GM12872 (cell line): Measurements from ENCODE around the gene CFLAR.
A peak's percentile ranks its signal among the peaks of the same experiment; 100 is the strongest.

Experiments
- TF ChIP-seq, protein P1 (sequence below): IDR thresholded peaks from 3 replicates; pipeline ENCODE4 v1.5.1; 2011; ENCODE audit warnings: low read depth, mild to moderate bottlenecking, low read length, moderate library complexity; ENCODE audit not compliant: insufficient read depth

Gene CFLAR

DNA sequence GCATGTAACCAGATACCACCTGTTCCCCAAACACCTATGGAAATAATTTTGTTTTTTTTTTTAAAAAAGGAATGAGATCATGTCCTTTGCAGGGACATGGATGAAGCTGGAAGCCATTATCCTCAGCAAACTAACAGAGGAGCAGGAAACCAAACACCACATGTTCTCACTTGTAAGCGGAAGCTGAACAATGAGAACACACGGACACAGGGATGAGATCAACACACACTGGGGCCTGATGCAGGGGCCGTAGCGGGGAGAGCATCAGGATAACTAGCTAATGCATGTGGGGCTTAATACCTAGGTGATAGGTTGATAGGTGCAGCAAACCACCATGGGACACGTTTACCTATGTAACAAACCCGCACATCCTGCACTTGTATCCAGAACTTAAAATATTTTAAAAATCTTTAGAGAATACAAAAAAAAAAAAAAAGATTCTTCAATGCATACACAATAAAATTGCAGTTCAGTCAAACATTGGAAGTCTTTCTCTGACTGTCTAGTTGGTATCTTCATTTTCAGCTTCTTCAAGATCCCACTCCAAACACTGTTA, 55.4 kb downstream of the CFLAR start:
- TF ChIP-seq, protein P1, sequence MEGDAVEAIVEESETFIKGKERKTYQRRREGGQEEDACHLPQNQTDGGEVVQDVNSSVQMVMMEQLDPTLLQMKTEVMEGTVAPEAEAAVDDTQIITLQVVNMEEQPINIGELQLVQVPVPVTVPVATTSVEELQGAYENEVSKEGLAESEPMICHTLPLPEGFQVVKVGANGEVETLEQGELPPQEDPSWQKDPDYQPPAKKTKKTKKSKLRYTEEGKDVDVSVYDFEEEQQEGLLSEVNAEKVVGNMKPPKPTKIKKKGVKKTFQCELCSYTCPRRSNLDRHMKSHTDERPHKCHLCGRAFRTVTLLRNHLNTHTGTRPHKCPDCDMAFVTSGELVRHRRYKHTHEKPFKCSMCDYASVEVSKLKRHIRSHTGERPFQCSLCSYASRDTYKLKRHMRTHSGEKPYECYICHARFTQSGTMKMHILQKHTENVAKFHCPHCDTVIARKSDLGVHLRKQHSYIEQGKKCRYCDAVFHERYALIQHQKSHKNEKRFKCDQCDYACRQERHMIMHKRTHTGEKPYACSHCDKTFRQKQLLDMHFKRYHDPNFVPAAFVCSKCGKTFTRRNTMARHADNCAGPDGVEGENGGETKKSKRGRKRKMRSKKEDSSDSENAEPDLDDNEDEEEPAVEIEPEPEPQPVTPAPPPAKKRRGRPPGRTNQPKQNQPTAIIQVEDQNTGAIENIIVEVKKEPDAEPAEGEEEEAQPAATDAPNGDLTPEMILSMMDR, result no peak

DNA sequence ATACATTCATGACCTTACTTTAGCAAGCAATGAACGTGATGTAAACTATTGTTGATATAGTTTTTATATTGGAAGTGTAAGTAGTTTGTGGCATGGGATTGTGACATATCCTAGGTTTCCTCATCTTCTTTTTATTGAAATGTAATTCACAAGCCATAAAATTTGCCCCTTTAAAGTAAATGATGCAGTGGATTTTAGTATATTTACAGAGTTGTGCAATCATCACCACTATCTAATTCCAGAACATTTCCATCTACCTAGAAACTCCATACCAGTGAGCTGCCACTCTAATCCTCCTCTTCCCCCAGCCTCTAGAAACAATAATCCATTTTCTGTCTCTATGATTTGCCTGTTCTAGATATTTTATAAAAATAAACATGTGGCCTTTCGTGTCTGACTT, 56.3 kb downstream of the CFLAR start:
- TF ChIP-seq, protein P1, result no peak

DNA sequence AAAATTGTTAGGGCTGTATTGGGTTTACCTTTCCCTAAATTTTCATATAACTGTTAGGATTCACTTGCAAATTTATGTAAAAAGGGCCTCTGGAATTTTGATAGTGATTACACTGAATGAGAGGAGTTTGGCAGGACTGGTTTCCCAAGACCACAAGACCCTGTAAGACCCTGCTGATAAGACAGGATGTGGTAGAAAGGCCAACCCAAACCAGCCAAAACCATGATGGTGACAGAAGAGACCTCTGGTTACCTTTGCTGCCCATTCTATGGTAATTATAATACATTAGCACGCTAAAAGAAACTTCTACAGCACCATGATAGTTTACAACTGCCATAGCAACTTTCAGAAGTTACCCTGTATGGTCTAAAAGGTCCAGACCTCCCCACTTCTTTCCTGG, 58.7 kb downstream of the CFLAR start:
- TF ChIP-seq, protein P1, result no peak

DNA sequence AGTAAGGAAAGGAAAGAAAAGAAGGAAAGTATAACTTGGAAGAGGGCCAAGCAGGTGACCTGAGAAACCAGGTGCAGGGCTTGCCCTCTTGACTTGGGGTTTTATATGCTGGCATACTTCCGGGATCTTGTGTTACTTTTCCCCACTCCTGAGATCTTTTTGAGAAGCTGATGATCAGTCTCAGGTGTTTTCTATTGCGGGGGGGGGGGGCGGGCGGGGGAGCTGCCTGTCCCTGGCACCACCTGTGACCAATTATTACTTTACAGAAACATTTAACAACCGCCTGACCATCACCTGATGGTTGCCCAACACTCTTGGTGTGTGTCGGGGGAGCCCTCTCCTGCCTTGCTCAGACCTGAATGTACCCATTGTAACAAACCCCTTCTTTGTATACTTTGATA, 60.1 kb downstream of the CFLAR start:
- TF ChIP-seq, protein P1, result no peak

DNA sequence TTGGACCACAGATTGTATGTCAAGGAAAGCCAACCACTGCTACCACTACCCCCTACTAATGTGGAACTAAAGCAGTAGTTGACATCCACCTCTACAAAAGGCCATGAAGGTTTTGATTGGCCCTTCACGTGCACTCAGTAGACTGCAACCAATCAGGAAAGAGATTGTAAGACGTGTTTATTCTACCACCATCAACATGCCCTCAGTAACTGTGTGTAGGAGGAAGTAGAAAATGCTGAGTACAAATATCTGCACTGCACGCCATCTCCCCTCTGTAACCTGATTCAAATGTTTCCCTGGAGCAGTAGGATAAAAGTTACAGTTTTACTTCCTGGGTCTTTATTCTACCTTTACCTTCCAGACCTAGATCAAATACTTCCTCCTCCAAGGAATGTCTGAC, 64.0 kb downstream of the CFLAR start:
- TF ChIP-seq, protein P1, result no peak

DNA sequence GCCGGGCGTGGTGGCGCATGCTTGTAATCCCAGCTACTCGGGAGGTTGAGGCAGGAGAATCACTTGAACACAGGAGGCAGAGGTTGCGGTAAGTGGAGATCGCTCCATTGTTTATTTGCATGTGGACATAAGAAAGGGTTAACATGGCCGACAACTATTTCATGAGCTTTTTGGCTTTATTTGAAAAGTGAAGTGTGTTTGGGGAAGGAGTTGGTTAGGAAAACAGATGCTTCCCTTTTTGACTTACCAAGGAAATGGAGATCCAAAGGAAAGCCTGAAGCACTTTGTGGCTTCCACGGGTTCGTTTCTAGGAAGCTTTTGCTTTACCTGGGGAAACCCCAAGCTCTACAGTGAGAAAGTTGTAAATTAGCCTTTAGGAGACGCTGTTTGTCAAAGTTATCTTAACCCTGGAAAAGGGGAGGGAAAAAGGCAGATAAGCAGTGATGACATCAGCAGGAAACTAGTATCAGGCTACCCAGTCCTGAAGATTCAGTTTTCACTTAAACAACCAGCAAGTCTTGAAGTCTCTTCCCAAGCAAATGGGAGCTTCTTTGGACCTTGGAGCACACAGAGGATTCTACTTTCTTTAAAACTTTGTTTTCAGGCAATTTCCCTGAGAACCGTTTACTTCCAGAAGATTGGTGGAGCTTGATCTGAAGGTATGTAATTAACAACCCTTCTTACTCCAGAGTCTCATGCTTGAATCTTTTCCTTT, 66.8 kb downstream of the CFLAR start, which contains the start of gene CASP10:
Gene CASP10 (plus strand): TSS at position 492 of the 715 bp plus-strand sequence. CDS start 2,637 bp downstream, outside the sequence.
- TF ChIP-seq, protein P1, result peak; percentile 78

DNA sequence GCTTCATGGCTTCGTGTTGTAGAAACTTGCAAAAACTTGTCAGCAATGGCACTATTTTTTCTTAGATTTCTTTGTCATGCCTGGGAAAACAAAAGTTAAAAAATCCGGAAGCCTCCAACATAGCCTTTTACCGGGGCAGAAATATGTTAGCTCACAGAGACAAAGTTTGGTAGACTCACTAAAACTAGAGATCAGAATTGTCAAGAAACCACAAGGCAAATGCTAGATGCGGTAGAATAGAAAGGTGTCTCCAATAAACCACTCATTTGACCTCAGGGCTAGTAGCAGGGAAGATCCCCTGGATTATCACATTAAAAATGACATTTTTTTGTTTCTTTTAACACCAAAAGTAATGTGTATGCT, 67.4 kb downstream of the CFLAR start:
- TF ChIP-seq, protein P1, result no peak
